T-helper 2 cell treated with Interferon-gamma antibody and Interleukin-4, amounts not matched to agents 5 μg/mL and 100 μg/mL, for 36 hours (primary cell): ENCODE measurements around the gene PPID.
A peak's percentile ranks its signal among the peaks of the same experiment; 100 is the strongest.
"Not testable (repeated sequence)": the region's sequence is repeated elsewhere in the genome, so short reads cannot be mapped to it uniquely, and the experiment has no call there.

Source experiments
- DNase-seq: peaks from one replicate; pipeline ENCODE4 v3.0.0; 2021; ENCODE audit warnings: low spot score
- H3K27ac Mint-ChIP-seq: one replicate; pipeline ENCODE4 v1.8.0; 2021; ENCODE audit warnings: mild to moderate bottlenecking, mixed read lengths
- H3K27me3 Mint-ChIP-seq: one replicate; pipeline ENCODE4 v1.8.0; 2021; ENCODE audit warnings: low read depth, mixed read lengths
- H3K36me3 Mint-ChIP-seq: one replicate; pipeline ENCODE4 v1.8.0; 2021; ENCODE audit warnings: low read depth, mixed read lengths
- H3K4me1 Mint-ChIP-seq: one replicate; pipeline ENCODE4 v1.8.0; 2021; ENCODE audit warnings: low read depth, mixed read lengths
- H3K4me3 Mint-ChIP-seq: one replicate; pipeline ENCODE4 v1.8.0; 2022; ENCODE audit warnings: mild to moderate bottlenecking, moderate library complexity, mixed read lengths
- H3K9me3 Mint-ChIP-seq: one replicate; pipeline ENCODE4 v1.8.0; 2021; ENCODE audit warnings: mixed read lengths

The PPID gene

GRCh38 chr4:158756588-158756987, 33.4 kb upstream of the PPID start:
- Mint-ChIP-seq H3K4me1 (no peaks in the 10 kb centered on the region), H3K9me3 (no peaks in the 10 kb centered on the region), H3K4me3 (no peak overlapping the region), H3K27ac (no peak overlapping the region), H3K27me3 (peaks cover 34% of the 10 kb centered on the region), H3K36me3 (no peaks in the 10 kb centered on the region)
- no peak for DNase-seq

GRCh38 chr4:158755819-158756218, 32.6 kb upstream of the PPID start:
- not testable (repeated sequence) for DNase-seq, H3K4me3 Mint-ChIP-seq, H3K36me3 Mint-ChIP-seq, H3K27ac Mint-ChIP-seq, H3K9me3 Mint-ChIP-seq, H3K4me1 Mint-ChIP-seq
- H3K27me3 Mint-ChIP-seq, result peaks cover 34% of the 10 kb centered on the region

- Mint-ChIP-seq H3K36me3 (no peaks in the 10 kb centered on the region), H3K27ac (no peak overlapping the region), H3K9me3 (no peaks in the 10 kb centered on the region), H3K4me3 (no peak overlapping the region), H3K27me3 (peaks cover 38% of the 10 kb centered on the region), H3K4me1 (no peaks in the 10 kb centered on the region)
- no peak for DNase-seq
Observed at GRCh38 chr4:158754385-158755180, 31.4 kb upstream of the PPID start.

GRCh38 chr4:158750379-158750778, 27.2 kb upstream of the PPID start:
- DNase-seq, result no peak
- peaks cover 15% of the 10 kb centered on the region for H3K27me3 Mint-ChIP-seq
- no peaks in the 10 kb centered on the region for H3K36me3 Mint-ChIP-seq
- H3K4me3 Mint-ChIP-seq, result no peak overlapping the region
- no peaks in the 10 kb centered on the region for H3K4me1 Mint-ChIP-seq
- H3K9me3 Mint-ChIP-seq, result no peaks in the 10 kb centered on the region
- H3K27ac Mint-ChIP-seq, result no peak overlapping the region

- not testable (repeated sequence) for DNase-seq, H3K9me3 Mint-ChIP-seq, H3K27ac Mint-ChIP-seq, H3K4me1 Mint-ChIP-seq, H3K36me3 Mint-ChIP-seq, H3K27me3 Mint-ChIP-seq, H3K4me3 Mint-ChIP-seq
Observed at GRCh38 chr4:158746537-158746936, 23.3 kb upstream of the PPID start.

- no peak overlapping the region for H3K4me3 Mint-ChIP-seq
- no peak overlapping the region for H3K27ac Mint-ChIP-seq
- no peak for DNase-seq
- H3K4me1 Mint-ChIP-seq, result no peaks in the 10 kb centered on the region
- peaks cover 6% of the 10 kb centered on the region for H3K27me3 Mint-ChIP-seq
- H3K9me3 Mint-ChIP-seq, result no peaks in the 10 kb centered on the region
- no peaks in the 10 kb centered on the region for H3K36me3 Mint-ChIP-seq
Observed at GRCh38 chr4:158741326-158742021, 18.3 kb upstream of the PPID start.

- H3K27ac Mint-ChIP-seq, result no peak overlapping the region
- H3K36me3 Mint-ChIP-seq, result no peaks in the 10 kb centered on the region
Observed at GRCh38 chr4:158739600-158739999, 16.4 kb upstream of the PPID start.

GRCh38 chr4:158738866-158739265, 15.7 kb upstream of the PPID start:
- H3K36me3 Mint-ChIP-seq, result no peaks in the 10 kb centered on the region
- no peaks in the 10 kb centered on the region for H3K4me1 Mint-ChIP-seq
- H3K27me3 Mint-ChIP-seq, result peaks cover 9% of the 10 kb centered on the region
- H3K27ac Mint-ChIP-seq, result no peak overlapping the region
- no peaks in the 10 kb centered on the region for H3K9me3 Mint-ChIP-seq
- no peak for DNase-seq
- H3K4me3 Mint-ChIP-seq, result no peak overlapping the region

More at GRCh38 chr4:158739600-158739999, 16.4 kb upstream of the PPID start:
- Mint-ChIP-seq H3K9me3 (no peaks in the 10 kb centered on the region), H3K4me3 (no peak overlapping the region), H3K4me1 (no peaks in the 10 kb centered on the region), H3K27me3 (peaks cover 6% of the 10 kb centered on the region)
- DNase-seq, result no peak

GRCh38 chr4:158729716-158730559, 6.7 kb upstream of the PPID start:
- no peaks in the 10 kb centered on the region for H3K36me3 Mint-ChIP-seq
- H3K9me3 Mint-ChIP-seq, result no peaks in the 10 kb centered on the region
- peaks cover 22% of the 10 kb centered on the region for H3K27me3 Mint-ChIP-seq

GRCh38 chr4:158728236-158728635, 5.0 kb upstream of the PPID start:
- no peak for DNase-seq
- no peak overlapping the region for H3K27ac Mint-ChIP-seq
- H3K4me1 Mint-ChIP-seq, result peaks cover 31% of the 10 kb centered on the region
- H3K36me3 Mint-ChIP-seq, result peaks cover 2% of the 10 kb centered on the region
- H3K9me3 Mint-ChIP-seq, result no peaks in the 10 kb centered on the region
- H3K27me3 Mint-ChIP-seq, result peaks cover 20% of the 10 kb centered on the region
- no peak overlapping the region for H3K4me3 Mint-ChIP-seq

More at GRCh38 chr4:158729716-158730559, 6.7 kb upstream of the PPID start:
- H3K4me3 Mint-ChIP-seq, result no peak overlapping the region
- peaks cover 20% of the 10 kb centered on the region for H3K4me1 Mint-ChIP-seq
- no peak overlapping the region for H3K27ac Mint-ChIP-seq
- peak; percentile 49 for DNase-seq

- Mint-ChIP-seq H3K27me3 (peaks cover 10% of the 10 kb centered on the region), H3K36me3 (peaks cover 6% of the 10 kb centered on the region), H3K4me1 (peaks cover 37% of the 10 kb centered on the region), H3K27ac (no peak overlapping the region), H3K4me3 (no peak overlapping the region), H3K9me3 (no peaks in the 10 kb centered on the region)
- DNase-seq, result no peak
Observed at GRCh38 chr4:158726633-158727032, 3.4 kb upstream of the PPID start.

GRCh38 chr4:158724637-158725036, 1.4 kb upstream of the PPID start:
- H3K9me3 Mint-ChIP-seq, result no peaks in the 10 kb centered on the region
- peak overlapping the region; percentile 78 for H3K27ac Mint-ChIP-seq
- H3K4me3 Mint-ChIP-seq, result peak overlapping the region; percentile 61
- H3K36me3 Mint-ChIP-seq, result peaks cover 23% of the 10 kb centered on the region
- H3K4me1 Mint-ChIP-seq, result peaks cover 44% of the 10 kb centered on the region
- no peak for DNase-seq
- peaks cover 3% of the 10 kb centered on the region for H3K27me3 Mint-ChIP-seq

- H3K36me3 Mint-ChIP-seq, result peaks cover 41% of the 10 kb centered on the region
- no peaks in the 10 kb centered on the region for H3K9me3 Mint-ChIP-seq
- peaks cover 42% of the 10 kb centered on the region for H3K4me1 Mint-ChIP-seq
- no peak for DNase-seq
- H3K27ac Mint-ChIP-seq, result peak overlapping the region; percentile 100
- no peaks in the 10 kb centered on the region for H3K27me3 Mint-ChIP-seq
- H3K4me3 Mint-ChIP-seq, result peak overlapping the region; percentile 99
Observed at GRCh38 chr4:158722291-158722916, 792 bp downstream of the PPID start.
